HG03039 (cell line): ENCODE data around the gene CBARP.

Experiments
- ATAC-seq: cut with Tn5 transposase; IDR thresholded peaks from one replicate; pipeline ENCODE4 v1.9.1; 2021; ENCODE audit warnings: mild to moderate bottlenecking, moderate library complexity; ENCODE audit not compliant: unreplicated experiment

Gene CBARP, protein sequence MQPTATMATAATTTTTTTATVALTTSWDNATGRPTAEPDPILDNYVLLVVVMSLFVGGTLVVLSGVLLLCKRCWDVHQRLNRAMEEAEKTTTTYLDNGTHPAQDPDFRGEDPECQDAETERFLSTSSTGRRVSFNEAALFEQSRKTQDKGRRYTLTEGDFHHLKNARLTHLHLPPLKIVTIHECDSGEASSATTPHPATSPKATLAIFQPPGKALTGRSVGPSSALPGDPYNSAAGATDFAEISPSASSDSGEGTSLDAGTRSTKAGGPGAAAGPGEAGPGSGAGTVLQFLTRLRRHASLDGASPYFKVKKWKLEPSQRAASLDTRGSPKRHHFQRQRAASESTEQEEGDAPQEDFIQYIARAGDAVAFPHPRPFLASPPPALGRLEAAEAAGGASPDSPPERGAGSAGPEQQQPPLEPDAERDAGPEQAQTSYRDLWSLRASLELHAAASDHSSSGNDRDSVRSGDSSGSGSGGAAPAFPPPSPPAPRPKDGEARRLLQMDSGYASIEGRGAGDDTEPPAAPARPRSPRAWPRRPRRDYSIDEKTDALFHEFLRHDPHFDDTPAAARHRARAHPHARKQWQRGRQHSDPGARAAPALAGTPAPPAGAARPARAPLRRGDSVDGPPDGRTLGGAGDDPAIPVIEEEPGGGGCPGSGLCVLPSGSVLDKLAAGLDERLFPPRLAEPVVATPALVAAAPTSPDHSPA

DNA sequence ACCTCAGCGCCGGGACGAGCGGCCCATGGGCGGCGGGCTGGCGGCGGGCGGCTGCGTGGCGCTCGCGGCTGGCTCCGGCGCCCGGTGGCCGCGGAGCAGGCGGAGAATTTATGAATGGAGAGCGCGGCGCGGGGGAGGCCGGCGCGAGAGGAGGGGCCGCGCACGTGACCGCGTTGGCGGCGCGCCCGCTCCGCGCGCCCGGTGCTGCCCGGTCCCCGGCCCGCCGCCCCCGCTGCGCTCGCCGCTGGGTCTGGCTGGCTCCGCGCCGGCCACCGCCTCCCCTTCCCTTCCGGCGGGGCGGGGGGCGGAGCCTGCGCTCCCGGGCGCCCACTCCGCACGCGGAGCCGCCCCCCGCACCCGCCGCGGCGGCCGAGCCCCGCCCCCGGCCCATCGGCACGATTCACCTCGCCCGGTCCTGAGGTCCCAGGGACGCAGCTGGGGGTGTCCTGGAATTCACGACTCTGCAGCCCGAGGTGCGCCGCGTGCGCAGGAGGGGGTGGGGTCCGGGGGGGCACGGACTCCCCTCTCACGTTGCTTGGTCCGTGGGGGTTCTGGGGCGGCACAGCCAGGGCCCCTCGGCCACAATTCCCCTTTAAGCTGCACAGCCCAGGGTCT, at the start of gene CBARP:
TSS of gene CBARP (minus strand) at position 252 of the 615 bp plus-strand sequence. CDS start 1,905 bp downstream, outside the sequence.
- no peak for ATAC-seq

DNA sequence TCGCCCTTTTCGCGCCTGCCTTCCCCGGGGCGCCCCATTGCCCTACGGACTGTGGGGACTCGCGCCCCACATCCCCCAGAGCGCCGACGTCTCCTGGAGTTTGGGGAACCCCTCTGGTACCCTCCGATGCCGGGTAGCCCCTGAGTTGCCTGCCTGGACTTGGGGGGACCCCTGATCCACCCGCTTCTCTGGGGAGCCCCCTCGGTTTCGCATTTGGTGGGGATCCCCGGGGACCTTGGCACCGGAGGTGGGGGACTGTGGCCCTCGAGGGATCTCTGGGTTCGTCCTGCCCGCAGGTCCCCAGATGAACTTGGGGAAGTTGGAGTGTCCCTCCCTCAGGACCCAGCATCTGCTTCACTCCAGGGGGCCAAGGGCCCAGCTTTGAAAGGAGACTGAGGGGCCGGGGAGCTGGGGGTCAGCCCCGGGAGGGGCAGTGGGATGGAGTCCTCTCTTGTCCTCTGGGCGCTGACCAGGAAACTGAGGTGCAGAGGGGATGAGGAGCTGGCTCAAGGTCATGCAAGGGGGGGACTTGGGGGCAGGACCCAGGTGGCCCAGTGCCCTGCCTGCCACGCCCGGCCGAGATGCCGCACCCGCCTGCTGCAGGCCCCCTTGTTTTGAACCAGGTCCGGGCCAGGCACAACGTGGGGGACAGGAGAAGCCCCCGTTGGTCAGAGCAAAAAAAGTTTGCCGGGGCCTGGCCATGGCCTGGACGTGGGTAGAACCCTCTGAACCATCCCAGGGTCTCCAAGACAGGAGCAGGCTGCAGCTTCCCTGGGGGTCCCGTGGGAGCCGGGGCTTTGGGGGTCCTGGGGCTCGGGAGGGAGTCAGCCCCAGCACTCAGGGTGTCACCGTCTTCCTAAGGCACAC, 48.9 kb upstream of the CBARP start:
- no peak for ATAC-seq

DNA sequence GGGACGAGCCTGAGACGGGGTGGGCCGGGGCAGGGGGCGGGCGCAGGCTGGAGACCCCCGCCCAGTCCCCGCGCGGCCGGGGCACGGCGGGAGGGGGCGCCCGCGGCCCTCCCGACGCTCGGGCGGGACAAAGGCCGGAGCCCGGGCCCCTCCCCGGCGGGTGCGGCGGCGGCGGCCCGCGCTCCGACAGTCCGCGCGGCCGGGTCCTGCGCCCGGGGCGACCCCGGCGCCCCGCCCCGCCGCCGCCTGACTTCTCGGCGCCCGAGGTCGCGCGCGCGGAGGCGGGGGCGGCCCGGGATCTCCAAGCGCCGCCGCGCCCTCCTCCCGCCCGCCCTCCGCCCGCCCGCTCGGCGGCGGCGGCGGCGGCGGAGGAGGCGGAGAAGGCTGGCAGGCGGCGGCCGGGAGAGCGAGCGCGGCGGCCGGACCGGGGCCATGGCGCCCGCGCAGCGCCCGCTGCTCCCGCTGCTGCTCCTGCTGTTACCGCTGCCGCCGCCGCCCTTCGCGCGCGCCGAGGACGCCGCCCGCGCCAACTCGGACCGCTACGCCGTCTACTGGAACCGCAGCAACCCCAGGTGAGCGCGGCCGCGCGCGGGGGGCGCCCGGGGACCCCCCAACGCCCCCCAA, 48.0 kb upstream of the CBARP start, which contains the start of gene EFNA2:
TSS of gene EFNA2 (plus strand) at position 137 of the 624 bp plus-strand sequence. CDS start at position 433, 296 bp downstream.
- no peak for ATAC-seq

DNA sequence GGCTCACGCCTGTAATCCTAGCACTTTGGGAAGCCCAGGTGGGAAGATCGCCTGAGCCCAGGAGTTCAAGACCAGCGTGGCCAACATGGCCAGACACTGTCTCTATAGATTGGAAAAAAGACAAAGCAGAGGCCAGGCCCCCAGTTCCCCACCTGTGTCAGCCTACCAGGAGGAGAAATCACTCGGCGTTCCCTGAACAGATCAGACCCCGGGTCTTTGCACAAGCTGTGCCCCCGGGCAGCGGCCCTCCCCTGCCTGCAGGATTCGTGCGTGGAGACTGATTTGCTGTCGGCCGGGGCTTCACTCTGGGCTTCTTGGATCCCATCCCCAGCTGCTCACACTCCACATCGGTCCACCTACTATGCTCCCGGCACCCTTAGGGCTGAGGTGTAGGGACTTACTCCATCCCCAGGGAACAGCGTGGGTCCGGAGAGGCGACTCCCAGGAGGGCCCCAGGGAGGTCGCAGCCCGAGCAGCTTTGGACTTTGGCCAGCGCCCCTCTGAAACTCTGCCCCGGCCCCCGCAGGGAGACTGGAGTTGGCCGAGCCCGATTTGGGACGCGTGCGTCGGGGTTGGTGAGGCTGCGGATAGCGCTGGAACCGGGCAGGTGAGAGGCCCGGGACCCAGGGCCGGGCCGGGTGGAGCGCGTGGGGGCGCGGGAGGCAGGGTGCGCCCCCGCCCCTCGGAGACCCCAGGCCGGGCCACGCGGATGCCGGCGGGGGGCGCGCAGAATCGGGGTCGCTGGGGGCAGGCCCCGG, 47.4 kb upstream of the CBARP start:
- ATAC-seq, result no peak

DNA sequence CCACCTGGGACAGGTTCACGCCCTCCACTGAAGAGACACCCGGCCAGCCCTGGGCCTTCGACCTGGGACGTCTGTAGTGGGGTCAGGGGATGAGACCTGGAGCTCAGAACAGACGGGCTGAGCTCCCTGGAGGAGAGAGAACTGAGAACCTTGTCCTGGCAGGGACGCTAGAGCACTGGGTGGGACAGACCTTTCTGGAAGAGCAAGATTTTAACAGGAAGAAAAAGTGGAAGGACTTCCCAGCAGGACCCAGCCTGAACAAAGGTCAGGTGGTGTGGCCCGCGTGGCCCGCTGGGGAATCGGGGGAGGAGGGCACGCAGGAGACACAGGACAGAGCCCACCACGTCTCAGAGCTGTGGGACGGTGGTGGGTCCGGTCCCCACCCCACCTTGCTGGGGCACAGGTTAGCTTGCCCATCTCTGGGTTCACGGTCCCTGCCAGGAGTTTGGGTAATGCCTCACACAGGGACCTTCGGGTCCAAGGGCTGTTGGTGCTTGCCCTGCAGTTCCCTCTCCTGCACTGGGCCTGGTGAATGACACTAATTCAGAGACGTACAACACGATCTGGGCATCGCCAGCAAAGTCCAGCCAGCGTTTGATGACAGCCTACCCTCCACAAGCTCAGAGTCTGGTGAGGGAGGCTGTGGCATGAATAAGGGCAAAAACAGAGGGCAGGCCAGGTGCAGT, 46.6 kb upstream of the CBARP start:
- ATAC-seq, result no peak

DNA sequence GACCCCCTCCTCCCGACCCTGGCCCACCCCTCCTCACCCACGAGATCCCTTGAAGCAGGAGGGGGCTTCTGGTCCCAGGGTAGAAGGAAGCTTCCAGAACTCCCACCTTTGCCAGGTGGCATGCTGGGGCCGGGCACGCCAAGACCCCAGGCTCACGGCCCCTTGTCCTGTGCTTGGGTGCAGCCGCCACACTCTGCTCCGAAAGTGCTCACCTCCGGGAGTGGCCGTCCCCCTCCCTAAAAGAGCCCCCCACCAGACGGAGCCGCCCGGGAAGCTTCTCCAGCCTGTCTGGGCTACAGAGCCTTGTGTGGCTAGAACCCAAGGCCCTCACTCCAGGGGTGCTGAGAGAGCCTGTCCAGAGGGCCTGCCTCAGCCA, 46.1 kb upstream of the CBARP start:
- no peak for ATAC-seq

DNA sequence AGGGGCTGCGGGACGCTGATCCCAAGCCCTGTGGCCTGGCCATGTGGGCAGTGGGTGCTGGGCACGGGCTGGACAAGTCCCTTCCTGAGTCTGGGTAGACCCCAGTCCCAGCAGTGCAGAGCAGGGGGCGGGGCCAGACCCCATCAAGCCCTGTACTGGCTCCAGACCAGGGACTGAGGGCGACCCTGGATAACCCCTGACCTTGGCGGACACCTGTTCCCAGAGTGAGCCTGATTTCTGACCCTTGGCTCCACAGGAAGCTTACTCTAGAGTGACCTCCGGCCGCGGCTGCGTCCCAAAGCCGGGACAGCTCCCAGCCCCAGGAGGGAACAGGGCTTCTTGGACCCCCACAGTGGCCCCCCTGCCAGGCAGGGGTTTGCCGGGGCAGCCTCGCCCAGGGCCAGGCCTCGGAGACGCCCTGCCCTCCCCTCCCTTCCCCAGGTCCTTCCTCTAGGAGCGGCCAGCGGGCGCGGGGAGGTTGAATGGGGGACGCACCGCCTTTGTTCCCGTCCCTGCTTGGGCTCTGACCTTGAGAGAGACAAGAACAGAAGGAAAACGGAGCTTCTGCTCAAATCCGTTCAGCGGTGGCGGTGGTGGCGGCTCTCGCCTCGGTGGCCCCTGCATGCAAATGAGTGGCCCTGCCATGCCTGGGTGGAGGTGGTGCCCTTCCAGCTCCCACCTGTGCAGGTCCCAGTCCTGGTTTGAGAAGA, 45.6 kb upstream of the CBARP start:
- ATAC-seq, result no peak

DNA sequence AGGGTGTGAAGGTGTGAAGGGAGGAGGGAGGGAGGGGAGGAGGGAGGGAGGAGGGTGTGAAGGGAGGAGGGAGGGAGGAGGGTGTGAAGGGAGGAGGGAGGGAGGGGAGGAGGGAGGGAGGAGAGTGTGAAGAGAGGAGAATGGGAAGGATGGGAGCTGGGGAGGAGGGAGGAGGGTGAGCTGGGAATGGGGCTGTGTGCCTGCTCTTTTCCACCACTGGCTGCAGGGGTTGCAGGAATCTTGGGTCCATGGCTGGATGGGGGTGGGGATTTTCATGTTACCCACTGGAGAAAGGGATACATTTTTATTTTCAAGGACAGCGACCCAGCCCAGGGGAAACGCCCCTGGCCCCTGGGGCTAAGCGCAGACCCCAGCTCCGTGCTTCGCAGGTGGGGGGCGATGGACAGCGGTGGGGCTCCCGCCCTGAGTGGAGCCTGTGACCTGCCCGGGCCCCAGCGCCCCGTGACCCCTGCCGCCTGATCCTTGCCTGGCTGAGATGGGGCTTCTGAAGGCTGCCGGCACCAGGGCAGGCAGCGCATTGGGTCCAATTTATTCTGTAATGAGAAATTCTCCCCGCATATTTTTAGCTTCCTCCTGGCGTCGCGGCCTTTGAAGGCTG, 44.9 kb upstream of the CBARP start:
- no peak for ATAC-seq

DNA sequence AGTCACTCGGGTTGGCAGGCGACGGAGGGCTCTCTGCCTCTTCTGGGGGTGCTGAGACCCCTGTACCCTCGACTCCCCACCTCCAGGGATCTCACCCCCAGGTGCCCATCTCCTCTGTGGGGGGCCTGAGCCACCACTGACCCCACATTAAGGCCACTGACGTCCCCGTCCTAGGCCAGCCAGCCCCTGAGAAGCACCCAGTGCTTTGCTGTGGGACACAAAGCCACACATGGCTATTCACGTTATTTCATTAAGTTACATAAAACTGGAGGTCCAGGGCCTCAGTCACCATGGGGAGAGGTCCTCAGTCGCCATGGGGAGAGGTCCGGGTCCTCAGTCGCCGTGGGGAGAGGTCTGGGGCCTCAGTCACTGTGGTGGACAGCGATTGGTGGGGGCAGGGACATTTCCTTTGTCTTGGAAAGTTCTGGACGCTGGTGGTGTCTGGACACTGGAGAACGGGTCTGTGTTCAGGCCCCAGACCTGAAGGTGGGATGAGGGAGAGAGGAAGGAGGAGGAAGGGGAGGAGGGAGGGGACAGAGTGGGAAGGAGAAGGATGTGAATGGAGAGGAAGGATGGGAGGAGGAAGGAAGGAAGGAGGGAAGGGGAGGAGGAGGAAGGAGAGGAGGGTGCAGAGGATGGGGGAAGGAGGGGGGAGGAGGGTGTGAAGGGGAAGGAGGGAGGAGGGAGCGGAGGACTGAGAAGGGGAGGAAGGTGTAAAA, 43.9 kb upstream of the CBARP start:
- no peak for ATAC-seq

DNA sequence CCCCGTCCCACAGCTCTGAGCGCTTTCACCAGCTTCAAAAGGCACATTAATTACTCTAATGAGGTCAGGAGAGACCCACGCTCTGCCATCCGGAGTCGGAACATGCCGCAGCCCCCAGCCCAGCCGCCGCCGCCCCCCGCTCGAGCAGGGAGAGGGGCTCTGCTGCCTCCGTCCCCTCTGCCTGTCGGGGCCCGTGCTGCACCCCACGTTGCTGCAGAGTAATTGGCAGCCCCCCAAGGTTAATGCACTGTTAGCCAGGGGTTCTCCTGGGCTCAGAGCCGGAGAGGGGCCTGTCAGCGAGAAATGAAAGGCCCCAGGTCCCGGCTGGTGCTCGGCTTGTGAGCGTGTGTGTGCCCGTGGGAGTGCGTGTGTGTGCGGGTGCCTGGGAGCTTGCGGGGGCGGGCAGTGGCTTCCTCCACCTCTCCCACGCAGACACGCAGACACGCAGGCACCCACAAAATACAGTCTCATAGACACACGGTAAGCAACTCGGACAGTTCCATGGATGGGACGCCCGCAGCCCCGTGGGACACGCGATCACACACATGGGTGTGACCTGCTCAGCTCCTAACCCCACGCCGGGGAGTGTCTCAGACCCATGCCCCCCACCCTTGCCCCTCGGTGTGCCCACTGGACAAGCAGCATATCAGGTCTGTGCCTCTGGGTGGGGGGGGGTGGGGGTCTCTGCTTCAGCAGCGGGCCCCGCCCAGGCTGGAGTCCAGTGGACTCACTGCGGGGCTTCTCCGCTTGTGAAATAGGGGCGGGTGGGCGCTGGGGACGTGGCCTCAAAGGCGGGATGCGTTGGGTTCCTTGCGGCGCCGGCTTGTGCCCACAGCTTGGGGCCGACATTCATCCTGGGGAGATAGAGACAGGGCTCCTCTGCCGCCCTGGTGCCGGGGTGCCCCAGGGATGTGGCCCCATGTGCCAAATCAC, 43.1 kb upstream of the CBARP start:
- ATAC-seq, result no peak

DNA sequence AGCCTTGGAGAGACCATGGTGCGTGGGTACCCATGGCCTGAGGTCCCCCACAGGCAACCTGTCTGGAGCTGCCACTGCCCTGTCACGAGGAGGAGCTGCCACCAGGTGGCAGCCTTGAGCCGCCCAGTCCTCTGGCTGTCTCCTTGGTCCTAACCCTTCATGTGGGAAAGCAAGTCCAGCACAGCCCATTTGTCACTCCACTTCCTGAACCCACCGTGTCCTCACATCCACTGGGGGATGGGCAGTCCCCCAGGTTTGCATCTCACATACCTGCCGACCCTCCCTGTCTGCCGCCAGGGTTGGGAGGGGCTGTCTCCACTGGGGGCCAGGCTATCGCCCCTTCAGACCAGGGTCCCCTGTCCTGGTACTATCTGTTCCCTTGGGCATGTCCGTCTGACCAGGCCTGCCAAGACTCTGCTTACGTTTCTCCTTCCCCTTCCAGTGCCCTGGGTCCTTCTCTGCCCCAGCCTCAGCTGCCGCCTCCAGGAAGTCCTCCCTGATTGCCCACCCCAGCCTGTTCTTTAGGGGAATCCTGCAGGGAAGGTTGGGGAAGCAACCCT, 42.1 kb upstream of the CBARP start:
- no peak for ATAC-seq

DNA sequence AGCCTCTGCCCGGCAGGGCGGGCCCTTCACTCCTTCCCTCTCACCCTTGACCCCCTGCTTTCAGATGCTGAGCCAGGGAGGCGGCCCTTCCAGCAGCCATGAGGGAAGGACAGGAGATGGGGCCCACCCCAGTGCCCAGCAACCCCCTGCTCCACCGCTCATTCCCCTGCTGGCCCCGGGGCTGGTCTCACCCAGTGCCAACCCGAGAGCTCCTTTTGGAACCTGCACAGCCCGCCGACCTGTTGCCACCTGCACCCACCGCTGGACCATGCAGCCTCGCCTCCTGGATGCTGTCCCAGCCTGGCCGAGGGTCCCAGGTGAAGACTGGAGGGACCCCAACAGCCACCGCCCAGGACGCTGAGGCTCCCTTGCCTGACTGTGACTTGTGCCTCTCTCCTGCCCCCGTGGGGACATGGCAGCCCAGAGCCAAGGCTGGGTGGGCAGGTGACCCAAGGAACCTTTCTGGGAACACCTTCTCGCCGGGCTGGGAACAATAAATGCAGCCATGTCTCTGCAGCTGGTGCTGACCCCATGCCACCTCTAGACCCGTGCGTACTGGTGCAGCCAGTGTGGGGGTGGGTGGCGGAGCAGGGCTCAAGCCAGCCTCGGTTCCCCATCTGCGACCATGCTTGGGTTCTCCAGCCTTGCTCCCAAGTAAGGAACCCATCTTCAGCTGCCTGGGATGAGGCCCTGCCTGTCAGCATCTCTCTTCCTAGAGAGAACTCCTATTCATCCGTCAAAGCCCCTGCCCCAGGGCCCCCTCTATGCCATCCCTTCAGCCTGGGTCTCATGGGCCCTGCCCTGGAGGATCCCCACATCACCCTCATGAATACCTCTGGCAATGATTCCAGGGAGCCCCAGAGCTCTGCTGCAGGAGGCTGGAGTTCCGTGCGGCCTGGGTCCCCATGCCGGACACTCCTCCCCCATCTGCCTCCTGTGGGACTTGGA, 41.2 kb upstream of the CBARP start:
- no peak for ATAC-seq

DNA sequence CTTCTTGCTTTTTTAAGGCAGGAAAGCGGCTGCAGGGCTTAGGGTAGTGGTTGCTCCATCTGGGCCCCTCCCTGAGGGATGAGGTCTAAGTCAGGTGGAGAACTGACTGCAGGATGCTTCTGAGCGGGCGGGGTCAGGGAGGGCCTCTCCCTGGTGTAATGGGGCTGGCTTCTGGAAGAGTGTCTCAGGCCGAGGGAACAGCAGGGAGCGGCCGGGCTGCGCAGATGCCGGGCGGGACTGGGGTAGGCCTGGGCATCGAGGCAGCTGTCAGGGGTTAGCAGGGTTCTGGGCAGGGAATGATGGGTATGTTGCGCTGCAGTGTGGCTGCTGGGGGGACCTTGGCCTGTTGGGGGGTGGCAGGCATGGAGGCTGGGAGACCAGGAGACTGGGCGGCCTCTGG, 40.3 kb upstream of the CBARP start:
- ATAC-seq, result no peak

DNA sequence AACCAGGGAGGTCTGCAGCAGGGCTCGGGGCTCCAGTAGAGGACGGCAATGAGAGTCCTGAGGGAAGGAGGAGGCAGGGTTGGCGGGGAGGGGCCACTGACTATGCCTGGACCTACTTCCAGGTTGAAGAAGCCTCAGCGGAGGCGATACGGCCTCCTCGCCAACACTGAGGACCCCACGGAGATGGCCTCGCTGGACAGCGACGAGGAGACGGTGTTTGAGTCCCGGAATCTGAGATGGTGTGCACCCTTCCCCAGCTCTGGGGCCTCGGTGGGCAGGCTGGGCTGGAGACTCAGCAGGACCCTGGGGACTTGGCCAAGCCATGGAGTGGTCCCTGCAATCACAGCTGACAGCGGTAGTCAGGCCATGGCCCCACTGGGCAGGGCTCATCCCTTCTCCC, 39.3 kb upstream of the CBARP start:
- ATAC-seq, result no peak

DNA sequence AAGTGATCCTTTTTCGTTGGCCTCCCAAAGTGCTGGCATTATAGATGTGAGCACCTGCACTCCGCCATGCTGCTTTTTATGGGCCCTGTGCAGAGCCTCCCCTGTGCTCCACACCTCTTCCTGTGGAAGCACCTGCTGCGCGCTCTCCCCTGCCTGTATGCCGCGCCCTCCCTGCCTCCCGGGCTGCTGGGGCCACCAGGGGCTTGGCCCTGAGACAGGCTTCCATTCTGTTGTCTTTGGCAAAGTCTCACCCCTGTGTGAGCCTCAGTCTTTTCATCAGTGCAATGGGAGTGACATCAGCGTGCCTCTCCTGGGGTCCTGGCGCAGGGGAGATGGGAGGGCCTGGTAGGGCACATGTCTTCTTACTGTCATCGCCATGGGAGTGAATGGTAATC, 38.8 kb upstream of the CBARP start:
- ATAC-seq, result no peak
